Astrocyte of the spinal cord (primary cell): Measurements from ENCODE around the gene IRF2BPL.

Experiments used
- DNase-seq: peaks from one replicate; pipeline ENCODE4 v3.0.0; 2011; ENCODE audit warnings: low read depth, low spot score
- H3K4me3 ChIP-seq: 2 replicates; pipeline ENCODE4 v1.5.1; 2011; ENCODE audit warnings: low read depth, mild to moderate bottlenecking, low read length, moderate library complexity
- in situ Hi-C: cut with HindIII; loops from 2 replicates; pipeline ENCODE4 v1.10.0; 2017; ENCODE audit warnings: low sequenced_read_pairs
- TF ChIP-seq, protein P1 (sequence below): IDR thresholded peaks from 2 replicates; pipeline ENCODE4 v1.5.1; 2012; ENCODE audit warnings: low read depth, mild to moderate bottlenecking, low read length, inconsistent platforms

IRF2BPL gene

DNA sequence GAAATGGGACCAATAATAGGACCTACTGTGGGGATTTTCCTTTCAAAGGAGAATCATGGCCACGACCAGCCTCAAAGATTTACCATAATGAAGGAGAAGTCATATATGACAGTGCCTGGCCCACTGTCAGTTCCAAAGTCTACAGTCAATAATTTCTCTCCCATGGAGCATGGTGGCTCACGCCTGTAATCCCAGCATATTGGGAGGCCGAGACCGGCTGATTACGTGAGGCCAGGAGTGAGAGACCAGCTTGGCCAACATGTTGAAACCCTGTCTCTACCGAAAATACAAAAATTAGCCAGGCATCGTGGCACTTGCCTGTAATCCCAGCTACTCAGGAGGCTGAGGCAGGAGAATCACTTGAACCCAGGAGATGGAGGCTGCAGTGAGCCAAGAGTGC lies 13.8 kb downstream of the IRF2BPL start:
- in situ Hi-C loops, result no loop called here

DNA sequence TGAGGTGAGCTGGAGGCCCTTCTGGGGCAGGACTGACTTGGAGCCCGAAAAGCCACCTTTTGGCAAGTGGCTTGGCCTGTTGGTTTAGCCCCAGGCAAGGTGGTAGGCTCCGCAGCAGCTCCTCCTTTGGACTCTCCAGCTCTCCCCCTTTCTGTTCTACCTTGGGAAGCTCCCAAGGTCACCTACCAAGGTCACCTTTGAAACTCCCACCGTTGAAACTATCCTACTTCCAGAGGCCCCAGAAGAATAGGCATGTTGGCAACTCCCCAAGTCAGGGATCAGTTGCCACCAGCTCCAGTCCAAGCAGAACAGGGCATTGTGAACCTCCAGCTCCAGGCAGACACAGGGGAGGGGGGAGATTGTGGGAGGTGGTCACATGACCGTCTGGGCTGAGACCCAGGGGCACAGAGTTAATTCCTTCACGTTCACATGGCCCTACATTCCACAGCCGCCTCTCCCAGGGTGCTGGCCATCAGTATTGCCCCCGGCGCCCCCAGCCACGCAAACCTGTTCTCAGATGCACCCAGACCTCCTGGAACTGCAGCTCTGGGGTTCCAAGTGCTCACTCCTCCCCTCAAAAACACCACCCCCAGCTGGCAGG lies 14.4 kb downstream of the IRF2BPL start:
- DNase-seq, result no peak
- in situ Hi-C loops, result no loop called here
- TF ChIP-seq, protein P1, sequence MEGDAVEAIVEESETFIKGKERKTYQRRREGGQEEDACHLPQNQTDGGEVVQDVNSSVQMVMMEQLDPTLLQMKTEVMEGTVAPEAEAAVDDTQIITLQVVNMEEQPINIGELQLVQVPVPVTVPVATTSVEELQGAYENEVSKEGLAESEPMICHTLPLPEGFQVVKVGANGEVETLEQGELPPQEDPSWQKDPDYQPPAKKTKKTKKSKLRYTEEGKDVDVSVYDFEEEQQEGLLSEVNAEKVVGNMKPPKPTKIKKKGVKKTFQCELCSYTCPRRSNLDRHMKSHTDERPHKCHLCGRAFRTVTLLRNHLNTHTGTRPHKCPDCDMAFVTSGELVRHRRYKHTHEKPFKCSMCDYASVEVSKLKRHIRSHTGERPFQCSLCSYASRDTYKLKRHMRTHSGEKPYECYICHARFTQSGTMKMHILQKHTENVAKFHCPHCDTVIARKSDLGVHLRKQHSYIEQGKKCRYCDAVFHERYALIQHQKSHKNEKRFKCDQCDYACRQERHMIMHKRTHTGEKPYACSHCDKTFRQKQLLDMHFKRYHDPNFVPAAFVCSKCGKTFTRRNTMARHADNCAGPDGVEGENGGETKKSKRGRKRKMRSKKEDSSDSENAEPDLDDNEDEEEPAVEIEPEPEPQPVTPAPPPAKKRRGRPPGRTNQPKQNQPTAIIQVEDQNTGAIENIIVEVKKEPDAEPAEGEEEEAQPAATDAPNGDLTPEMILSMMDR, result no peak
- no peak overlapping the region for H3K4me3 ChIP-seq

More for the DNA sequence above, 13.8 kb downstream of the IRF2BPL start:
- H3K4me3 ChIP-seq, result no peak overlapping the region
- no peak for DNase-seq
- TF ChIP-seq, protein P1, result no peak

DNA sequence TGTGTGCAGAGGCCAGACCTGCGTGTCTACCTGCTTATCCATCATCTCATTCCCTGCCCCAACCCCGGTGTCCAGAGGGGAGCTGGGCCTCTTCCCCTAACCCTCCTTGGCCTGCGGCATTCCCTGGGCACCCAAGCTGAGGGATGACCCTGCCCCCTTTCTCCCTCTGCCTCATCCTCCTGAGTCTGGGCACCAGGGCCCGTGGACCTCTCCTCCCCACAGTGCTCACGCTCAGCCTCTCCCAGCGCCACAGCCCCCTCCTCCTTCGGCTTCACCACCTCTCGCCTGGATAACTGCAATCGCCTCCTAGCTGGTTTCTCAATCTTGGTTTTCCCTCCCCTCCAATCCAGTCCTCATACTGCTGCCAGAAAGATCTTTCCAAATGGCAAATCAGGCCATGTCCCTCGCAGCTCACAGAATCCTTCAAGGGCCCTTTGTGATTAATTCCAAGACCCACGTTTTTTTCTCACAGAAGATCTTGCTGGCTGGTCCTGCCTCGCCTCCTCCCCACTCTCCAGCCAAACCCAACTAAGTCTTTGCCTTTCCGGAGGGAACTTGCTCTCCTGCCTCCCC lies 16.2 kb downstream of the IRF2BPL start:
- in situ Hi-C loops, result no loop called here
- DNase-seq, result no peak
- TF ChIP-seq, protein P1, result no peak

DNA sequence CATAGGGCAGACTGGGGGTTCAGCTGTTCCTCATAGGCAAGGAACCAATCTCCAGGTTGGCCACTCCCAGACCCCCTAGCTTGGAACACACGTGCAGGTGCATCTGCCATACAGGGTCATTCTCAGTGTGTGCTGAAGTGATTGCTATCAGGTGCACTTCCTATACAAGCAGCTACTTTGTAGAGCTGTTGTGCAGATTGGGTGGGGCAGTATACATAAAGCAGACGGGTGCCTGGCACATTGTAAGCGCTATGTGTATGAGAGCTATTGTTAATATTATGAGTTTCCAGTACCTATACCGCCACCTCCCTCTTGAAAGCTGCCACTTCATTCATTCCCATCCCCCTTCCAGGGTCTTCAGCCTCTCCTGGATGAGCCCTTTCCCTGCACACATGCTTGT lies 17.3 kb downstream of the IRF2BPL start:
- no peak for DNase-seq
- H3K4me3 ChIP-seq, result no peak overlapping the region
- in situ Hi-C loops, result no loop called here
- TF ChIP-seq, protein P1, result no peak

More for the DNA sequence above, 16.2 kb downstream of the IRF2BPL start:
- H3K4me3 ChIP-seq, result no peak overlapping the region

DNA sequence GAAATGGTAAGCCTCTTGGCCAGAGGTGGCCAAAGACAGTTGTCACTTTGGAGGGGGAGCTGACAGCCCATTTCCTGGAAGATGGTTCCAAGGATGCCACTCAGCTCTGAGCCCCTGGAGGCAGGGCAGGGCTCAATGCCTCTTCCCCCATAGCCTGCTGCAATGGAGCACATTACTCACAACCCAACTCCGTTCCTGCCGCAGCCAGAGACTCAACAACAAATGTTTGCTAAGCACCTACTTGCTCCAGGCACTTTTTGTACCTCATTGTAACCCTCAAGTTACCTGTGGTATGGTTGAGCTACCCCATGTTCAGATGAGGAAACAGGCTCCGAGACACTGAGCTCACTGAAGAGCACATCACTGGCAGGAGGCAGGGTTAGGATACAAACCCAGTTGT lies 19.5 kb downstream of the IRF2BPL start:
- H3K4me3 ChIP-seq, result no peak overlapping the region
- TF ChIP-seq, protein P1, result no peak
- in situ Hi-C loops, result no loop called here
- DNase-seq, result no peak

DNA sequence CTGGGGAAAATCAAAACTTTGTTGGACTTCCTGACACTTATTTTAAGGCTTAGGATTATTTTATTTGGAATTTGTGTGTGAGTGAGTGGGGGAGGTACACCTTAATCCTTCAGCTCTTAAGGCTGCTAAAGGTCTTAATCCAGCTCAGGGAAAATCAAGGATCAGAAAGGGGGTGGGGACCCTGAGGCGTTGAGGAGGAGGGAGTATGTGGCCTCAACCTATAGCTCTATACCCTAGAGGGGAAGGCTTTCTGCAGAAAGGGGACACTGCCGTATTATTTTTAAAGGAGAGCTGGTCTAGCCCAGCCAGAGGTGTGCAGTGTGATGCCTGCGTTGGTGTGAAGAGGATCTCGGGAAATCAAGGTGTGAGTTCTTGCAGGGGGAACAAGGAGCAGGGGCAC lies 20.0 kb downstream of the IRF2BPL start:
- no peak for DNase-seq
- TF ChIP-seq, protein P1, result no peak
- in situ Hi-C loops, result no loop called here
- no peak overlapping the region for H3K4me3 ChIP-seq
